DND-41 (cell line): Measurements from ENCODE around the gene FAM120A.

Experiments used
- CTCF ChIP-seq: IDR thresholded peaks from 2 replicates; pipeline ENCODE4 v1.5.1; 2012; ENCODE audit warnings: borderline replicate concordance, low read length, moderate library complexity, mild to moderate bottlenecking; ENCODE audit not compliant: poor library complexity, severe bottlenecking; ENCODE audit errors: extremely low read depth
- EZH2 ChIP-seq: IDR thresholded peaks from 3 replicates; pipeline ENCODE4 v1.6.1; 2012; ENCODE audit warnings: borderline replicate concordance, low read depth, mild to moderate bottlenecking, moderate library complexity, low read length, inconsistent platforms; ENCODE audit not compliant: severe bottlenecking

GRCh38 chr9:93505541-93506132 is 54.2 kb downstream of the FAM120A start:
- TF ChIP-seq CTCF (no peak), EZH2 (no peak)
